Iris pigment epithelial cell (primary cell): ENCODE measurements around the gene SRBD1.

Source experiments
- DNase-seq: peaks from one replicate; pipeline ENCODE4 v3.0.0-alpha.2; 2011; ENCODE audit warnings: low read depth

Gene SRBD1

DNA sequence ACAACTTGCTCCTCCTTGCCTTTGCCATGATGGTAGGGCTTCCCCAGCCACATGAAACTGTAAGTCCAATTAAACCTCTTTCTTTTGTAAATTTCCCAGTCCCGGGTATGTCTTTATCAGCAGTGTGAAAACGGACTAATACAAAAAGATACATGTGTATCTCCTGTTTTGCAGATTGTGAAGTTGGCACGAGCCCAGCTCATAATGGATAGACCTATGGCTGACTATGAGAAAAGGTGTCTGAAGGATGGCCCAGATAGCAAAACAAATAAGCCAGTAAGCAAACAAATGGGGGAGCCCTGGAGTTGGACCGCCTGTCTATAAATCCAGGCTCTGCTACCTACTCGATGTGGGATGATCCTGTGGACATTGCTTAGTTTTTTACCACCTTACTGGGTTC lies 24.9 kb upstream of the SRBD1 start:
- DNase-seq = no peak

GRCh38 chr2:45634223-45634622 lies 23.2 kb upstream of the SRBD1 start:
- DNase-seq = no peak

DNA sequence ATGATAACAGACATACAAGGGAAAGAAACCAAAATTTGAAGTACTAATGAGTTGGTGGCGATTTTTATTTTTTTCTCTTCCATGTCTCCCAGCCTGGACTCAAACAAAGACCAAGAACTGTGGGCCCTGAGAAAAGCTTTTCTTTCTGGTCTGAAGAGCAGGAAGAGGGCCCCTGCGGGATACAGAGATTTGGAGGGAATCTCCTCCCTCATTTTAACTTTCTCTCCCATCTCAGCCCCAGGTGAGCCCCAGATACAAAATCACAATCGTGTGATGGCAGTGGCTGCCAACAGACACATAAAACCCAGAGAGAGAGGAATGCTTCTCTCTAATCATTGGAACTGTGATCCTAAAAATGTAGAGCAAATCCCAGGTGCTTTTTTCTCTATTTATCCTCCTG lies 20.9 kb upstream of the SRBD1 start:
- no peak for DNase-seq

GRCh38 chr2:45631319-45631718 lies 20.3 kb upstream of the SRBD1 start:
- DNase-seq = no peak

DNA sequence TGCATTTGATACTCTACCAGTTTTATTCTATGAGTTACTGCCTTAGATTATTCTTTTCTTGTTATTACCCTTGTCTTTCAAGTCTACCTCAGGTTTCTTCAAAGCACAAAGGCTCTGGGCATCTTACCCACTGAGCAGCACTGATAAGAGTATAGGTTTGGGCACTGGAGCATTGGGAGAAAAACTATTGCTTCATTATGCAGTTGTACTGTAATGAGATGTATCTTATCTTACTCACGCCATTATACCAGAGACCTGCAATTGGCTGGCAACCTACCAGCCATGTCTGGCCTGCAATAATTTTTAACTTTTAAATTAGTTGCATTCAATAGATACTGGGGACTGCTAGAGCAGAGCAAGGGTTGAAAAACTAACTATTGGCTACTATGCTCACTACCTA lies 18.9 kb upstream of the SRBD1 start:
- DNase-seq = no peak

GRCh38 chr2:45627911-45628310 lies 16.8 kb upstream of the SRBD1 start:
- peak; percentile 59 for DNase-seq

GRCh38 chr2:45626387-45627221 lies 15.5 kb upstream of the SRBD1 start:
- no peak for DNase-seq

- DNase-seq = no peak
Observed at GRCh38 chr2:45625824-45626223, 14.8 kb upstream of the SRBD1 start.

DNA sequence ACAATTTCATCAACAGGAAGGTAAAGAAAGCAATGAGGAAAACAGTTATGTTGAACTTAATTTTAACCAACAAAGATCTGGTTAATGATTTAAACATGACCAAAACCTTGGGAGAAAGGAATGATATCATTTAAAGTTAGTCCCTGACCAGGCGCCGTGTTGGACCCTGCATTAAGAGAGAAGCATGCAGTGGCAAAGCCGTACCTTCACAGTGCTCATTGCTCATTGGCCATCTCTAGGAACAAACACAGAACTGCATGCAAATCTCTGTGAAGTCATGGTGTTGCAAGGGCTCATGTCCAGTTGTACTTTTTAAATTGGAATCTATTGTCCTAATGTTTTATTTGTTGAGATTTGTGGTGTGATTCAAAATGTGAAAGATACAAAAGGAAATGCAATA lies 12.0 kb upstream of the SRBD1 start:
- no peak for DNase-seq

- DNase-seq = no peak
Observed at GRCh38 chr2:45622336-45623075, 11.4 kb upstream of the SRBD1 start.

DNA sequence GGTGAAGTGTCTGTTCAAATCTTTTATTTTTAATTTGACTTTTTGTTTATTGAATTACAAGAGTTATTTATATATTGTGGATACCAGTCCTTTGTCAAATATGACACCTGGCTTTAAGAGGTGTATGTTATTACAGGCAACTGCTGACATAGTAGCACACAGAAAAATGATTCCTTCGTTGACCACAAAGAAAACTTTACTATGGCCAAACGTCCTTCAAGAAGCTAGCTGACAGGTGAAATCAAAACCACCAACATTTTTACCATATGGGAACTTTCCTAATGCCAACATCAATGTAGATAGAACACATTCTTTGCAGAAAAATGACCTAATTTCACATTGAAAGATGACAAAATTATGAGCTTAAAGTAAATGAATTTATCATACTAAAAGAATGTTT lies 6.4 kb upstream of the SRBD1 start:
- DNase-seq = no peak

- DNase-seq = peak; percentile 74
Observed at GRCh38 chr2:45616658-45617411, 5.8 kb upstream of the SRBD1 start.

GRCh38 chr2:45614871-45615415 lies 3.9 kb upstream of the SRBD1 start:
- no peak for DNase-seq

- DNase-seq = no peak
Observed at GRCh38 chr2:45614330-45614729, 3.3 kb upstream of the SRBD1 start.

- DNase-seq = peak; percentile 38
Observed at GRCh38 chr2:45612731-45613130, 1.7 kb upstream of the SRBD1 start.

GRCh38 chr2:45612285-45612684 lies 1.2 kb upstream of the SRBD1 start:
- no peak for DNase-seq

DNA sequence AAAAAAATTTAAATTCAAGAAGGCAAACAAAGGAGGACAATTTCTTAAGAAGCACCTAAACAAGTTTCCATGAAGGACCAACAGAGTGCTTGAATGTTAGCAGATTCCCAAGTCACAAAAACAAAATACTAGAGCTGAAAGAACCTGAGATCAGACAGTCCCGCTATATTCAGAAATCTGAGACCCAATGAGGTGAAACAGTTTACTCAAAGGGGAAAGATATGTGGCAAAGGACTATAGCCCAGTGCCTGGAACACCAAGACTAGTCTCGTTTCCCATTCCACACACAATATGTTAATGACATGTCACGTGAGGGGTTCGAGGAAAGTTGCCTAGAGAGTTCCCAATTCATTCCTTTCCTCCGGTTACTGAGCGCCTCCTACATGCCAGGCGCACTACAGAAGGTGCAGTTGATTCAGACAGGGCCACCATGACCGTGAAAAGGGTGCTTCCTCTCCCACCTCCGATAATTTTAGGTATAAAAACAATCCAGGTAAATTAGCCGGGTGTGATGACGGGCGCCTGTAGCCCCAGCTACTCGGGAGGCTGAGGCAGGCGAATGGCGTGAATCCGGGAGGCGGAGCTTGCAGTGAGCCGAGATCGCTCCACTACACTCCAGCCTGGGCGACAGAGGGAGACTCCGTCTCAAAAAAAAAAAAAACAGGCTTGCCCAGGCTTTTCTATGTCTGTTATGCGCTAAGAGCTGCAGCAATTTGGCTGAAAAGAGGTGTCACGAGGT lies 617 bp downstream of the SRBD1 start:
- peak; percentile 48 for DNase-seq

DNA sequence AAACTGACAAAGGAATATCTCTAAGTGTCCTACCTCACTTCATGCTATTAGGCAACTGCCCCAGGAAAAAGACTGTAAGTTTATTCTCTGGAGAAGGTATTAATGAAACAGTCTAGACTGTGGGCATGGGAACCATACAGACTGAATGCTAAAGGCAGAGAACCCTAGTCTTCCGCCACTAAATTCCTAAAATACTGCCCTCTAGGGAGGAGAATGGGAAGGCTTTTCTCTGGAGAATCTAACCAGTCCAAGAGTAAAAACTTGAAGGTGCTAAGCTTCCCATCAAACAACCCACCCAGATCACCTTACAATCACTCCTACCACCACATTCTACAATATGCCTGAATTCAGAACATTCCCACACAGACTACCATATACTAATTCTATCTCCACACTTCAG lies 3.4 kb downstream of the SRBD1 start:
- DNase-seq = peak; percentile 41

DNA sequence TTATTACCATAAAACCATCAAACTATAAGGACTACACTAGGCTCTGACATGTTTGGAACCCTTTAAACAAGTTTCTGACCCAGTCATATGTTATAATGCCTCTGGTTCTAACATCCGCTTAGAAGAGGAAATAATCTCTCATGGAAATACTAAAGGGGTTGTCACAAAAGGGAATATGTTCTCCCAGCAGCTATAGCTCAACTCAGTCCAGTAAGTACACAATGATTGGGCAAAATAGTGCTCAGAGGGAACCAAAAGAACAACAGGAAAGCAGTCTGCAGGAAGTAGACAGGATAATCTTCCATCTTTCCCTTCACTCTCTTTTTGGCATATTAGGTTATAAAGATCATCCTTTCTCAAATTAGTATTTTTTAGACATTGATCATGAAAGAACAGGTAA lies 4.3 kb downstream of the SRBD1 start:
- DNase-seq = no peak

GRCh38 chr2:45605116-45605515 lies 6.0 kb downstream of the SRBD1 start:
- DNase-seq = no peak

DNA sequence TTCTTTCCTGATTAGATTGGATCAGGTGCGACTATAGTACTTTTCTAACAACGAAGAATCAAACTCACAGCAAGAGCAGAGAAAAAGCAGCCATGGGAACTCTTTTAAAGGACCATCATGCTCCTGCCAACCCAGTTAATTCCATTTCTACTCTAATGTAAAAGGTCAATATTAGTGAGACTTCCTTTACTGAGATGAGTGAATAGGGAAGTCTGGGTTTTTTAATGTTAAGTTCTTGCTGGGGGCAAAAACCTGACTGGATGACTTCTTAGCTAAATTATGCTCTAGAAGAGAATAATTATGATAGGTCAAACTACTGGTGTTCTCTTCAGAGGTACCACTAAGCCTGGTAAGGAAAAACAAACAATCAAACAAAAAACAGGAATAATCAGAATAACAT lies 8.4 kb downstream of the SRBD1 start:
- no peak for DNase-seq

- DNase-seq = no peak
Observed at GRCh38 chr2:45598545-45598944, 12.5 kb downstream of the SRBD1 start.
